HCT116 (cell line): ENCODE measurements around the gene ESR2. TPM values are rescaled to one million over a fixed set of nuclear protein-coding genes. Genes with fewer than 3 reads are reported as not detected.

Experiments
- ATAC-seq: fragments of 200-7000 bp; cut with Tn5 transposase; 2 replicates; pipeline ENCODE4 v1.9.1; 2020; ENCODE audit warnings: mild to moderate bottlenecking, moderate library complexity
- BruUV-seq: library from RNA; stranded (reverse); fragments of 400-500 nt; replicated peaks from 2 replicates; lab custom pipeline; 2021; lab: Mats Ljungman, UMichigan
- CTCF ChIA-PET: fragments of 300-600 bp; sonication (Branson Sonifier 250); formaldehyde crosslinking; loops from one replicate; lab custom pipeline; 2021; ENCODE audit warnings: antibody characterized with exemption; lab: Charles Lee
- POLR2A ChIA-PET: fragments of 300-600, 350-600 bp; sonication (Branson Sonifier 250); formaldehyde crosslinking; loops from one replicate; lab custom pipeline; 2021; ENCODE audit warnings: antibody characterized with exemption; lab: Charles Lee
- RAD21 ChIA-PET, 2 experiments: fragments of 300-600 bp; sonication (Branson Sonifier 250); formaldehyde crosslinking; loops; one replicate each; lab custom pipeline; 2023; ENCODE audit warnings: low total read pairs in 2 of 2; ENCODE audit not compliant: uncharacterized antibody in 2 of 2, unreplicated experiment in 2 of 2, low non-redundant PET in 1 of 2; lab: Charles Lee
- DNase-seq: peaks from one replicate; pipeline ENCODE4 v3.0.0-alpha.2; 2010; ENCODE audit warnings: low read depth, low spot score
- H2AFZ ChIP-seq: fragments of 200-600 bp; shearing (Covaris generic), sonication (generic); 2 replicates; pipeline ENCODE4 v1.6.1; 2017; ENCODE audit warnings: low read depth, mixed run types, mixed read lengths, antibody characterized with exemption, low read length; ENCODE audit not compliant: poor library complexity, severe bottlenecking
- H3K27ac ChIP-seq: 2 replicates; pipeline ENCODE4 v1.5.1; 2012; ENCODE audit warnings: low read depth, low read length
- H3K27me3 ChIP-seq: fragments of 200-600 bp; sonication (generic); 2 replicates; pipeline ENCODE4 v1.6.1; 2016; ENCODE audit warnings: mixed run types, low read length, mixed read lengths; ENCODE audit not compliant: insufficient read depth
- H3K36me3 ChIP-seq, 2 experiments: fragments of 200-500 bp in 1 of 2; fragments of 200-600 bp in 1 of 2; sonication (Bioruptor generic) in 1 of 2; sonication (generic) in 1 of 2; 2 replicates each; pipeline versions ENCODE4 v1.5.1 to v1.6.1; 2014 to 2016; ENCODE audit warnings: low read length in 2 of 2, inconsistent platforms in 1 of 2, mixed read lengths in 1 of 2, mixed run types in 1 of 2; ENCODE audit not compliant: insufficient read depth in 2 of 2, control insufficient read depth in 1 of 2
- H3K4me1 ChIP-seq, 2 experiments: fragments of 200-600 bp in 1 of 2; sonication (generic) in 1 of 2; 2 replicates each; pipeline versions ENCODE4 v1.5.1 to v1.6.1; 2012 to 2017; ENCODE audit warnings: low read length in 2 of 2, inconsistent platforms in 1 of 2, mild to moderate bottlenecking in 1 of 2, mixed read lengths in 1 of 2, mixed run types in 1 of 2, moderate library complexity in 1 of 2; ENCODE audit not compliant: insufficient read depth in 2 of 2, control insufficient read depth in 1 of 2
- H3K4me2 ChIP-seq: fragments of 200-600 bp; sonication (generic); 2 replicates; pipeline ENCODE4 v1.6.1; 2017; ENCODE audit warnings: mixed run types, low read length, mixed read lengths
- H3K4me3 ChIP-seq, 2 experiments: fragments of 200-600 bp in 1 of 2; sonication (generic) in 1 of 2; replicated peaks in 1 of 2; 2 replicates each; pipeline ENCODE4 v1.5.1; 2011 to 2016; ENCODE audit warnings: low read length in 2 of 2, control low read depth in 1 of 2, low read depth in 1 of 2, mild to moderate bottlenecking in 1 of 2, mixed read lengths in 1 of 2, mixed run types in 1 of 2
- H3K79me2 ChIP-seq: fragments of 200-600 bp; sonication (generic); 2 replicates; pipeline ENCODE4 v1.6.1; 2017; ENCODE audit warnings: mild to moderate bottlenecking, mixed run types, low read length, moderate library complexity, mixed read lengths; ENCODE audit not compliant: insufficient read depth
- H3K9ac ChIP-seq: fragments of 200-600 bp; sonication (generic); 2 replicates; pipeline ENCODE4 v1.6.1; 2016; ENCODE audit warnings: low read length, mixed read lengths
- H3K9me2 ChIP-seq: fragments of 200-600 bp; sonication (generic), shearing (Covaris generic); 2 replicates; pipeline ENCODE4 v1.6.1; 2017; ENCODE audit warnings: mixed run types, mild to moderate bottlenecking, moderate library complexity; ENCODE audit not compliant: insufficient read depth
- H3K9me3 ChIP-seq, 2 experiments: fragments of 200-500 bp in 1 of 2; fragments of 200-600 bp in 1 of 2; sonication (Bioruptor generic) in 1 of 2; sonication (generic) in 1 of 2; 2 replicates each; pipeline ENCODE4 v1.6.1; 2014 to 2017; ENCODE audit warnings: low read length in 2 of 2, mixed read lengths in 2 of 2, inconsistent platforms in 1 of 2, low read depth in 1 of 2, mild to moderate bottlenecking in 1 of 2, mixed run types in 1 of 2, moderate library complexity in 1 of 2; ENCODE audit not compliant: control insufficient read depth in 1 of 2, insufficient read depth in 1 of 2
- H4K20me1 ChIP-seq: fragments of 200-600 bp; sonication (generic), shearing (Covaris generic); 2 replicates; pipeline ENCODE4 v1.6.1; 2017; ENCODE audit warnings: mixed run types, mild to moderate bottlenecking, moderate library complexity; ENCODE audit not compliant: insufficient read depth
- CTCF ChIP-seq, 3 experiments: fragments of 200-600 bp in 1 of 3; sonication (generic) in 1 of 3; IDR thresholded peaks in 2 of 3; conservative IDR thresholded peaks in 1 of 3; 2 replicates each; pipeline ENCODE4 v1.5.1; 2012 to 2017; ENCODE audit warnings: low read depth in 2 of 3, low read length in 2 of 3, antibody characterized with exemption in 1 of 3, borderline replicate concordance in 1 of 3, control low read depth in 1 of 3, mild to moderate bottlenecking in 1 of 3, mixed read lengths in 1 of 3, mixed run types in 1 of 3, moderate library complexity in 1 of 3; ENCODE audit not compliant: insufficient read depth in 1 of 3
- ELF1 ChIP-seq: IDR thresholded peaks from 2 replicates; pipeline ENCODE4 v1.6.1; 2012; ENCODE audit warnings: low read depth, borderline replicate concordance
- FOSL1 ChIP-seq: IDR thresholded peaks from 2 replicates; pipeline ENCODE4 v1.6.1; 2012; ENCODE audit warnings: low read depth
- SIN3A ChIP-seq: IDR thresholded peaks from 2 replicates; pipeline ENCODE4 v1.6.1; 2012; ENCODE audit warnings: low read depth
- SP1 ChIP-seq: IDR thresholded peaks from 2 replicates; pipeline ENCODE4 v1.6.1; 2012; ENCODE audit warnings: low read depth
- TCF7L2 ChIP-seq: IDR thresholded peaks from 2 replicates; pipeline ENCODE4 v1.7.0; 2011; ENCODE audit warnings: borderline replicate concordance, inconsistent platforms; ENCODE audit not compliant: insufficient read depth, insufficient read length; ENCODE audit errors: extremely low read depth
- ZBTB33 ChIP-seq: IDR thresholded peaks from 2 replicates; pipeline ENCODE4 v1.6.1; 2011; ENCODE audit warnings: mild to moderate bottlenecking, low read length, moderate library complexity; ENCODE audit not compliant: insufficient replicate concordance; ENCODE audit errors: extremely low read depth
- ZFX ChIP-seq: fragments of 450-650 bp; IDR thresholded peaks from 2 replicates; pipeline ENCODE4 v1.6.1; 2017
- intact Hi-C: fragments of 100-400 bp; cut with micrococcal nuclease; formaldehyde crosslinking; loops from 2 replicates; pipeline ENCODE4 v1.10.0; 2022
- total RNA-seq: library from RNA; stranded (reverse); gene quantifications from one replicate; pipeline ENCODE4 v1.2.1, GENCODE V29; 2021; ENCODE audit not compliant: unreplicated experiment

ESR2 gene
- total RNA-seq, 1 experiment from 2014 or later = 0.32 TPM

- H3K79me2 ChIP-seq = no peaks in the 10 kb centered on the region
- BruUV-seq = no TSS peak
- no peak overlapping the region for H3K27ac ChIP-seq
- CTCF ChIA-PET = no interaction called here
- no peak for DNase-seq
- H3K36me3 ChIP-seq = no peaks in the 10 kb centered on the region
- no peaks in the 10 kb centered on the region for H3K9me3 ChIP-seq
- POLR2A ChIA-PET = no interaction called here
- H3K9ac ChIP-seq = no peak overlapping the region
- no peak for TF ChIP-seq ELF1
- no peak for TF ChIP-seq SIN3A
- no peak for TF ChIP-seq FOSL1
- no peak for TF ChIP-seq ZFX
- TF ChIP-seq SP1 = no peak
- TF ChIP-seq, all 23 proteins: peak for 0
- Histone ChIP-seq H2AFZ (no peak overlapping the region), H3K4me2 (no peak overlapping the region), H3K4me1 (no peaks in the 10 kb centered on the region), H3K27me3 (no peaks in the 10 kb centered on the region), H3K4me3 (no peak overlapping the region), H3K9me2 (no peaks in the 10 kb centered on the region), H4K20me1 (no peaks in the 10 kb centered on the region)
- intact Hi-C loops = no loop called here
- RAD21 ChIA-PET = no interaction called here
- no peak for ATAC-seq
These were observed 47.5 kb downstream of the ESR2 start for GRCh38 chr14:64246688-64247087.

GRCh38 chr14:64245491-64245890, 48.7 kb downstream of the ESR2 start:
- POLR2A ChIA-PET = no interaction called here
- no TSS peak for BruUV-seq
- ATAC-seq = no peak

More at GRCh38 chr14:64245491-64245890, 48.7 kb downstream of the ESR2 start:
- H3K4me3 ChIP-seq = no peak overlapping the region
- CTCF ChIA-PET = no interaction called here
- RAD21 ChIA-PET = no interaction called here
- H3K27me3 ChIP-seq = no peaks in the 10 kb centered on the region
- H2AFZ ChIP-seq = no peak overlapping the region
- H3K9me3 ChIP-seq = no peaks in the 10 kb centered on the region
- no peaks in the 10 kb centered on the region for H4K20me1 ChIP-seq
- no peak overlapping the region for H3K27ac ChIP-seq
- no peak overlapping the region for H3K9ac ChIP-seq
- no peaks in the 10 kb centered on the region for H3K4me1 ChIP-seq
- intact Hi-C loops = no loop called here
- H3K36me3 ChIP-seq = no peaks in the 10 kb centered on the region
- no peak overlapping the region for H3K4me2 ChIP-seq
- H3K79me2 ChIP-seq = no peaks in the 10 kb centered on the region
- H3K9me2 ChIP-seq = no peaks in the 10 kb centered on the region
- no peak for DNase-seq
- TF ChIP-seq ZFX (no peak), ZBTB33 (no peak), ELF1 (no peak), CTCF (IDR thresholded peaks at IDR 0.05 in 2 of 3, conservative IDR thresholded peaks at IDR 0.05 in 1 of 3; ENCODE audit: borderline replicate concordance in 1 of 3, insufficient read depth in 1 of 3, low read depth in 2 of 3, low read length in 2 of 3) (no peak), TCF7L2 (no peak)
